HepG2 (cell line): ENCODE results near the gene VAC14. TPM values are rescaled to one million over a fixed set of nuclear protein-coding genes. Genes with fewer than 3 reads are reported as not detected.

Experiments used
- ETV6 ChIP-seq: sonication (generic); formaldehyde crosslinking; conservative IDR thresholded peaks from 2 replicates; pipeline ENCODE4 v1.4.0; 2020; ENCODE audit warnings: missing genetic modification reagents
- MAZ ChIP-seq, 2 experiments: sonication (generic) in 1 of 2; formaldehyde crosslinking in 1 of 2; IDR thresholded peaks; 2 replicates each; pipeline versions ENCODE4 v1.5.0 to v1.6.1; 2012 to 2020; ENCODE audit warnings: low read depth in 2 of 2, mild to moderate bottlenecking in 2 of 2, borderline replicate concordance in 1 of 2, improper control_type of control experiment in 1 of 2, low read length in 1 of 2, missing genetic modification reagents in 1 of 2, moderate library complexity in 1 of 2
- NFIC ChIP-seq: IDR thresholded peaks from 2 replicates; pipeline ENCODE4 v1.6.1; 2012; ENCODE audit warnings: mild to moderate bottlenecking, low read length, inconsistent platforms
- NR2F6 ChIP-seq, 2 experiments: IDR thresholded peaks; 2 replicates each; pipeline ENCODE4 v1.6.1; 2016; ENCODE audit warnings: antibody characterized with exemption in 1 of 2, mild to moderate bottlenecking in 1 of 2
- PHB2 ChIP-seq: fragments of 450-650 bp; IDR thresholded peaks from 2 replicates; pipeline ENCODE4 v1.6.1; 2018; ENCODE audit not compliant: partially characterized antibody
- SMAD3 ChIP-seq: sonication (generic); formaldehyde crosslinking; IDR thresholded peaks from 2 replicates; pipeline ENCODE4 v1.4.0; 2020; ENCODE audit warnings: missing genetic modification reagents
- SNAPC2 ChIP-seq: sonication (generic); formaldehyde crosslinking; IDR thresholded peaks from 2 replicates; pipeline ENCODE4 v1.8.1; 2022; ENCODE audit warnings: mild to moderate bottlenecking, missing genetic modification reagents
- SRSF9 ChIP-seq: fragments of 200-400 bp; formaldehyde crosslinking; IDR thresholded peaks from 2 replicates; pipeline ENCODE4 v1.6.1; 2018; ENCODE audit warnings: borderline replicate concordance, mild to moderate bottlenecking, low read depth, low read length; ENCODE audit not compliant: insufficient read depth, poor library complexity, severe bottlenecking
- TRIM24 ChIP-seq: sonication (generic); formaldehyde crosslinking; IDR thresholded peaks from 2 replicates; pipeline ENCODE4 v1.8.0; 2022; ENCODE audit warnings: mild to moderate bottlenecking, missing genetic modification reagents
- ZNF382 ChIP-seq: sonication (generic); formaldehyde crosslinking; IDR thresholded peaks from 2 replicates; pipeline ENCODE4 v1.5.0; 2020; ENCODE audit warnings: missing genetic modification reagents, mild to moderate bottlenecking, borderline replicate concordance
- ZNF577 ChIP-seq: sonication (generic); formaldehyde crosslinking; IDR thresholded peaks from 2 replicates; pipeline ENCODE4 v1.4.0; 2020; ENCODE audit warnings: mild to moderate bottlenecking, low read depth, missing genetic modification reagents, borderline replicate concordance
- ZSCAN12 ChIP-seq: sonication (generic); formaldehyde crosslinking; IDR thresholded peaks from 2 replicates; pipeline ENCODE4 v1.9.0; 2021; ENCODE audit warnings: mild to moderate bottlenecking, missing genetic modification reagents
- polyA plus RNA-seq, 8 experiments: library from polyadenylated mRNA; depleted of rRNA in 3 of 8; stranded (reverse) in 7 of 8; unstranded in 1 of 8; fragments of >200 nt; fragmentation: Illumina TruSeq in 4 of 8; extraction: Trizol in 4 of 8; gene quantifications; 2 replicates each; pipeline versions ENCODE4 v1.2.1 to v1.2.3, GENCODE V29; 2011 to 2016; ENCODE audit warnings: low read depth in 4 of 8, missing spikeins in 1 of 8, mixed read lengths in 1 of 8; ENCODE audit not compliant: insufficient read depth in 1 of 8
- total RNA-seq, 5 experiments: library from RNA; depleted of rRNA; stranded (reverse); fragments of >200 nt; fragmentation: Illumina TruSeq; extraction: Trizol; gene quantifications; 2 replicates each; pipeline ENCODE4 v1.2.3, GENCODE V29; 2016; ENCODE audit warnings: low read depth in 1 of 5
- TF ChIP-seq, protein P1 (sequence below): sonication (generic); formaldehyde crosslinking; IDR thresholded peaks from 2 replicates; pipeline ENCODE4 v1.9.0; 2022; ENCODE audit warnings: missing genetic modification reagents, mild to moderate bottlenecking, borderline replicate concordance
- TF ChIP-seq, protein P2 (sequence below): sonication (generic); formaldehyde crosslinking; IDR thresholded peaks from 2 replicates; pipeline ENCODE4 v1.8.0; 2022; ENCODE audit warnings: mild to moderate bottlenecking, missing genetic modification reagents, borderline replicate concordance
- TF ChIP-seq, protein P3 (sequence below): sonication (generic); formaldehyde crosslinking; IDR thresholded peaks from 2 replicates; pipeline ENCODE4 v1.4.0; 2020; ENCODE audit warnings: missing genetic modification reagents
- TF ChIP-seq, protein P4 (sequence below): sonication (generic); formaldehyde crosslinking; IDR thresholded peaks from 2 replicates; pipeline ENCODE4 v1.9.0; 2021; ENCODE audit warnings: missing genetic modification reagents, mild to moderate bottlenecking, borderline replicate concordance
- TF ChIP-seq, protein P5 (sequence below): sonication (generic); formaldehyde crosslinking; conservative IDR thresholded peaks from 2 replicates; pipeline ENCODE4 v1.4.0; 2020; ENCODE audit warnings: mild to moderate bottlenecking, missing genetic modification reagents, moderate library complexity

The VAC14 gene
- total and polyA plus RNA-seq, 2 of the 13 experiments (the other 11 are each of a cell fraction or from before 2014, with no cell fraction given): 23.5 to 24.6 TPM

DNA sequence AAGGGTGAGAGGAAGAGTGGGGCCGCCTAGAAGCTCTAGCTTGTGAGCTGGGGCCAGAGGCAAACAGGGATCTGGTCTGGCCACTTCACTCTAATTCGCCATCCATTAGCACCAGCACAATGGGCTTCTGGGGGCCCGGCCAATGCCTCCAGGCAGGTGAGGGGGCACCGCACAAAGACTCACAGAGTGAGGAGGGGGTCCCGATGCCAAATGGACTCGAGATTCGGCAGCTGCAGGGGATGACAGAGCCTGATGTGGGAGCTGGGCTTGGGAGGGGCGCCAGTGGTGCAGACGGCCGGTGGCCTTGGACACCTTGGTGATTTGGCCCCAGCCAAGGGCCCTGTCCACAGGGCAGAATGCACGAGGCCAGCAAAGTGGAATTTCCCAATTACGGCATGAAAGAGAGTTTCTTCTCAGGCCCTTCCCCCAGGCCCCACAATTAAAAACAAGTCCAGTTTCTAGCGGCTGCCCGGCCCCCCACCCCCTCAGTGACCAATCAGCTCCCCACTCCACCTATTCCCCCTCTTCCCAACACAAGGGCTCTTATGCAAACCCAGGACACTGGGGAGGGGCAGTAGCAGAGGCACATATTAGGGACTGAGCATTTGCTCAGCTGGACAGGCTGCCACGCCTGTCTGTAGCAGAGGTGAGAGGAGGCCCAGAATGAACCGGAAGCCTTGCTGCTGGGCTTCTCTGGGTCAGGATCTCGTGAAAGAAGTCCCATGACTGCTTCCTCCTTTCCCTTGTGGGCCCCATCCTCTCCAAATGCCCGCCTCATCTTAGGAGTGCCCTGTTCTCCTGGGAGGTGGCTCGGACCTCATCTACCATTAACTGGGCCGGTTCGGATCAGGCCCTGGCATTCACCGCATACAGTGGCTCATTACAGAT is 75.7 kb downstream of the VAC14 start (continued):
- TF ChIP-seq, protein P1, sequence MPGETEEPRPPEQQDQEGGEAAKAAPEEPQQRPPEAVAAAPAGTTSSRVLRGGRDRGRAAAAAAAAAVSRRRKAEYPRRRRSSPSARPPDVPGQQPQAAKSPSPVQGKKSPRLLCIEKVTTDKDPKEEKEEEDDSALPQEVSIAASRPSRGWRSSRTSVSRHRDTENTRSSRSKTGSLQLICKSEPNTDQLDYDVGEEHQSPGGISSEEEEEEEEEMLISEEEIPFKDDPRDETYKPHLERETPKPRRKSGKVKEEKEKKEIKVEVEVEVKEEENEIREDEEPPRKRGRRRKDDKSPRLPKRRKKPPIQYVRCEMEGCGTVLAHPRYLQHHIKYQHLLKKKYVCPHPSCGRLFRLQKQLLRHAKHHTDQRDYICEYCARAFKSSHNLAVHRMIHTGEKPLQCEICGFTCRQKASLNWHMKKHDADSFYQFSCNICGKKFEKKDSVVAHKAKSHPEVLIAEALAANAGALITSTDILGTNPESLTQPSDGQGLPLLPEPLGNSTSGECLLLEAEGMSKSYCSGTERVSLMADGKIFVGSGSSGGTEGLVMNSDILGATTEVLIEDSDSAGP: peak; percentile 69; the same call in 1 of the 2 replicates
- TF ChIP-seq ZNF382 (CRISPR knock-in tag) (no peak), NFIC (no peak; the same call in none of the 2 replicates), ZNF577 (no peak), SNAPC2 (peak; percentile 56; the same call in 1 of the 2 replicates), ETV6 (CRISPR knock-in tag) (peak; percentile 74; the same call in 1 of the 2 replicates), SRSF9 (no peak), TRIM24 (CRISPR knock-in tag) (0 out of 2 replicates have a peak, but pooled peaks have one; percentile 66), ZSCAN12 (CRISPR knock-in tag) (0 out of 2 replicates have a peak, but pooled peaks have one; percentile 79), SMAD3 (CRISPR knock-in tag) (peak; percentile 84; the same call in 1 of the 2 replicates), MAZ (IDR thresholded peaks at IDR 0.05; ENCODE audit: borderline replicate concordance, low read depth, low read length) (peak; percentile 94), MAZ (CRISPR knock-in tag; IDR thresholded peaks at IDR 0.05; ENCODE audit: low read depth) (peak; percentile 93), NR2F6 (IDR thresholded peaks at IDR 0.05) (peak; percentile 53), NR2F6 (CRISPR knock-in tag; IDR thresholded peaks at IDR 0.05) (peak; percentile 75), PHB2 (no peak)
- TF ChIP-seq, protein P2, sequence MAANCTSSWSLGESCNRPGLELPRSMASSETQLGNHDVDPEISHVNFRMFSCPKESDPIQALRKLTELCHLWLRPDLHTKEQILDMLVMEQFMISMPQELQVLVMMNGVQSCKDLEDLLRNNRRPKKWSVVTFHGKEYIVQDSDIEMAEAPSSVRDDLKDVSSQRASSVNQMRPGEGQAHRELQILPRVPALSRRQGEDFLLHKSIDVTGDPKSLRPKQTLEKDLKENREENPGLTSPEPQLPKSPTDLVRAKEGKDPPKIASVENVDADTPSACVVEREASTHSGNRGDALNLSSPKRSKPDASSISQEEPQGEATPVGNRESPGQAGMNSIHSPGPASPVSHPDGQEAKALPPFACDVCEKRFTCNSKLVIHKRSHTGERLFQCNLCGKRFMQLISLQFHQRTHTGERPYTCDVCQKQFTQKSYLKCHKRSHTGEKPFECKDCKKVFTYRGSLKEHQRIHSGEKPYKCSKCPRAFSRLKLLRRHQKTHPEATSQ (CRISPR knock-in tag): peak; percentile 53; the same call in 1 of the 2 replicates
- TF ChIP-seq, protein P3, sequence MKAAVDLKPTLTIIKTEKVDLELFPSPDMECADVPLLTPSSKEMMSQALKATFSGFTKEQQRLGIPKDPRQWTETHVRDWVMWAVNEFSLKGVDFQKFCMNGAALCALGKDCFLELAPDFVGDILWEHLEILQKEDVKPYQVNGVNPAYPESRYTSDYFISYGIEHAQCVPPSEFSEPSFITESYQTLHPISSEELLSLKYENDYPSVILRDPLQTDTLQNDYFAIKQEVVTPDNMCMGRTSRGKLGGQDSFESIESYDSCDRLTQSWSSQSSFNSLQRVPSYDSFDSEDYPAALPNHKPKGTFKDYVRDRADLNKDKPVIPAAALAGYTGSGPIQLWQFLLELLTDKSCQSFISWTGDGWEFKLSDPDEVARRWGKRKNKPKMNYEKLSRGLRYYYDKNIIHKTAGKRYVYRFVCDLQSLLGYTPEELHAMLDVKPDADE: 0 out of 2 replicates have a peak, but pooled peaks have one; percentile 54
- TF ChIP-seq, protein P4, sequence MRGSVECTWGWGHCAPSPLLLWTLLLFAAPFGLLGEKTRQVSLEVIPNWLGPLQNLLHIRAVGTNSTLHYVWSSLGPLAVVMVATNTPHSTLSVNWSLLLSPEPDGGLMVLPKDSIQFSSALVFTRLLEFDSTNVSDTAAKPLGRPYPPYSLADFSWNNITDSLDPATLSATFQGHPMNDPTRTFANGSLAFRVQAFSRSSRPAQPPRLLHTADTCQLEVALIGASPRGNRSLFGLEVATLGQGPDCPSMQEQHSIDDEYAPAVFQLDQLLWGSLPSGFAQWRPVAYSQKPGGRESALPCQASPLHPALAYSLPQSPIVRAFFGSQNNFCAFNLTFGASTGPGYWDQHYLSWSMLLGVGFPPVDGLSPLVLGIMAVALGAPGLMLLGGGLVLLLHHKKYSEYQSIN (CRISPR knock-in tag): no peak
- TF ChIP-seq, protein P5, sequence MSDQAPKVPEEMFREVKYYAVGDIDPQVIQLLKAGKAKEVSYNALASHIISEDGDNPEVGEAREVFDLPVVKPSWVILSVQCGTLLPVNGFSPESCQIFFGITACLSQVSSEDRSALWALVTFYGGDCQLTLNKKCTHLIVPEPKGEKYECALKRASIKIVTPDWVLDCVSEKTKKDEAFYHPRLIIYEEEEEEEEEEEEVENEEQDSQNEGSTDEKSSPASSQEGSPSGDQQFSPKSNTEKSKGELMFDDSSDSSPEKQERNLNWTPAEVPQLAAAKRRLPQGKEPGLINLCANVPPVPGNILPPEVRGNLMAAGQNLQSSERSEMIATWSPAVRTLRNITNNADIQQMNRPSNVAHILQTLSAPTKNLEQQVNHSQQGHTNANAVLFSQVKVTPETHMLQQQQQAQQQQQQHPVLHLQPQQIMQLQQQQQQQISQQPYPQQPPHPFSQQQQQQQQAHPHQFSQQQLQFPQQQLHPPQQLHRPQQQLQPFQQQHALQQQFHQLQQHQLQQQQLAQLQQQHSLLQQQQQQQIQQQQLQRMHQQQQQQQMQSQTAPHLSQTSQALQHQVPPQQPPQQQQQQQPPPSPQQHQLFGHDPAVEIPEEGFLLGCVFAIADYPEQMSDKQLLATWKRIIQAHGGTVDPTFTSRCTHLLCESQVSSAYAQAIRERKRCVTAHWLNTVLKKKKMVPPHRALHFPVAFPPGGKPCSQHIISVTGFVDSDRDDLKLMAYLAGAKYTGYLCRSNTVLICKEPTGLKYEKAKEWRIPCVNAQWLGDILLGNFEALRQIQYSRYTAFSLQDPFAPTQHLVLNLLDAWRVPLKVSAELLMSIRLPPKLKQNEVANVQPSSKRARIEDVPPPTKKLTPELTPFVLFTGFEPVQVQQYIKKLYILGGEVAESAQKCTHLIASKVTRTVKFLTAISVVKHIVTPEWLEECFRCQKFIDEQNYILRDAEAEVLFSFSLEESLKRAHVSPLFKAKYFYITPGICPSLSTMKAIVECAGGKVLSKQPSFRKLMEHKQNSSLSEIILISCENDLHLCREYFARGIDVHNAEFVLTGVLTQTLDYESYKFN (CRISPR knock-in tag): peak; percentile 94
